DMS114 treated with DMSO at 0.1 percent for 48 hours (cell line): ENCODE measurements around the gene CORO6.

Experiments used
- DNase-seq: peaks from one replicate; lab custom pipeline; 2025; ENCODE audit not compliant: unreplicated experiment; lab: John Stamatoyannopoulos, UW

CORO6 gene

DNA sequence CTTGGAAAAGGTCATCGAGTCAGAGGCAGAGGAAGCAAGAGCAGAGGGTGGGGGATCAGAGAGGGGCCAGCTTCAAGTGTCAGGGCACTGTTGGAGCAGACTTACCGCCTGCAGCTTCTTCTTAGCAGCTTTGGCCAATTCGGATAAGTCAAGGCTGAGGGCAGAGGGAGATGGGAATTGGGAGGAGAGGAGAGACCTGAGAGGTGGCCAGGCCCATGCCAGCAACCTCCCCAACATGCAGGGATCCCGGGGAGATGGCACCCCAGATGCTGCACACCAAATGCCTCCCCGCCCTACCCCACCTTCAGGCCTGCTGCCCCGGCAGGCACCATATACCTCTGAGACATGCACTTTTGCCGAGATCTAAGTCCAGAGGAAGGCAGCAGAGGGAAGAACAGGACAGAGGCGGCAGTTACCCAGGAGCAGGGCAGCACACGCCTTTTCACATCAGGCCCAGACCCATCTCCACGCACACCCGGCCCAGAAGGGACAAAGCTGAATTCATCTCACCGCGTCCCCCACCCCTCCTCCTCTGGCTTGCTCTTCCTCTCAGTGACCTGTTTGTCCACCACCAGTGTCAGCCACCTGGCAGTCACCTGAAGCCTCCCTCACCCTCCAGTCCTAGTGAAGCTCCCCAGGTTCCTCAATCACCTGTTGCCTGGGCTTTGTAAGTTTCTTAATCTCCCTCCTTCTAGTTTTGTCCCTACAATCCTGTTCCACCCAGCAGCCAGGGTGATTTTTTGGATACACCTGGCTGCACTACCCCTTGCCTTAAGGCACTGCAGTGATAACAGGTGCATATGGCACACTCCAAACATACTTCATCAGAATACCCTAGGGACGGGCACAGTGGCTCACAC, 43.9 kb downstream of the CORO6 start:
- DNase-seq, result no peak

DNA sequence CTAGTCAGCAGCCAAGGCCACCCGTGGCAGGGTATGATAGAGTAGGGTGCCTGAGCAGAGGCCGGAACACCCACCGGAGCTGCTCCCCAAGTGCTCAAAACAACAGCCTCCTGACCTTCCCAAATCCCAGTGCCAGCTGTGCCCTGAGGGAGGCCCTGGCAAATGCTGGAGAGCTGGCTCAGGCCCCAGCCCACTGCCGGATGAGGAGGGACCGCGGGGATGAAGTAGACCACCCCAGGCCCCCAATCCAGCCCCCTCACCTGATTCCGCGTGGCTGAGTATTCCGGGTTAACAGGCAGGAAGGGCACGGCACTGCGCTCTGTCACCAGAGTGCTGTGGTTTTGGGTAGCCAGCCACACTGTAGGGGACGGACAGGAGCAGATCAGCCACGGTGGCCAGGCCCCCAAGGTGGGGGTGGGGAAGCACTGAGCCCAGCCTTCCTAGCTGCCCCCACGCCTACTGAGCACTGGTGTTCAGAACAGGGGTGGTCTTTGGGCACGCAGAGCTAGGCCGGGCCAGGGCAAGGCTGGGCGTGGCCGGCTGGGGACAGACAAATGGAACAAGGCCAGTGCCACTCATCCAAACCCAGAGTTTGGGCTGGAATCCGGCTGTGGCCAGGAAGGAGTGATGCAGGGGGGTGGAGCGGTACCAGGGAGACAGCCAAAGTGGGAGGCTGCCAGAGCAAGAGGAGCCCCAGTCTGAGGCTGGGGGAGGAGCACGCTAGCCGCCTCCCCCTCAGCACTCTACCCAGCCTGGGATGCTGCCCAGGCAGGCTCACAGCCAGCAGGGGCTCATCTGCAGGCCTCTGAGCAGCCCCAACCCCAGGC, 45.1 kb downstream of the CORO6 start:
- no peak for DNase-seq

GRCh38 chr17:29577001-29577370, 45.7 kb downstream of the CORO6 start:
- no peak for DNase-seq

- no peak for DNase-seq
Measured at GRCh38 chr17:29576214-29577000, 46.3 kb downstream of the CORO6 start.

- DNase-seq, result no peak
Measured at GRCh38 chr17:29575511-29576213, 47.0 kb downstream of the CORO6 start.

DNA sequence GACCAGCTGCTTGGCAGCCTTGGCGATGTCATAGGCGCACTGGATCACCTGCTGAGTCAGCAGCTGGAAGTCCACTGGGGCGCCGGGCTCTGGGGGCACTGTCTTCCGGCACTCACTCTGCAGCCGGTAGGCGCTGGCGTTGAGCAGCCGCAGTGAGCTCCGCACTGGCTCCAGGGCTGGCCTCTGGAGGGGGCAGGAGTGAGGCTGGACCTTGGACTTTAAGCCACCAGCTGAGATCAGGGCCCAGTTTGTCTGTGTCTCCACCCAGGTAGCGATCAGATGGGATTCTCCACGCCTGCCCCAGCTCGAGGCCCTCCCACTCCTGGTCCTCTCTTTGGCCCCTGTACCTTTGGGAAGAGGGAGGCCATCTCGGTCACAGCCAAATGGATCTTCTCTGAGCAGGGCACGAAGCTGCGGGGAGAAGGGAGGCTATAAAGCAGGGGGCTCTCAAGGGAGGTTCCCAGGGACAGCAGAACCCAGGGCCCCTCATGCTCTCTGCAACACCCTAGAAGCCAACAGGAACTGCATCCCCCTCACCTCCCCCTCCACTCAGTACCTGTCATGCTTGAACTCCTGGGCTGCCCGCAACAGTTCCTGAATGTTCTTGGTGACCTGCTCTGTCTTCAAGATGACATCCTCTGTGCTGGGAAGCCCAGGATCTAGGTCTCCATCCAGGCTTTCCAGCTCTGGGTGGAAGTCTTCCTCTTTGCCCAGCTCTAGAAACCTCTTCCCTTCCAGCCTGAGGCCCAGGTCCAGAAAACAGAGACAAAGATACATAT, 47.8 kb downstream of the CORO6 start:
- no peak for DNase-seq

- no peak for DNase-seq
Measured at GRCh38 chr17:29573871-29574731, 48.6 kb downstream of the CORO6 start.

- DNase-seq, result no peak
Measured at GRCh38 chr17:29573558-29573869, 49.2 kb downstream of the CORO6 start.

DNA sequence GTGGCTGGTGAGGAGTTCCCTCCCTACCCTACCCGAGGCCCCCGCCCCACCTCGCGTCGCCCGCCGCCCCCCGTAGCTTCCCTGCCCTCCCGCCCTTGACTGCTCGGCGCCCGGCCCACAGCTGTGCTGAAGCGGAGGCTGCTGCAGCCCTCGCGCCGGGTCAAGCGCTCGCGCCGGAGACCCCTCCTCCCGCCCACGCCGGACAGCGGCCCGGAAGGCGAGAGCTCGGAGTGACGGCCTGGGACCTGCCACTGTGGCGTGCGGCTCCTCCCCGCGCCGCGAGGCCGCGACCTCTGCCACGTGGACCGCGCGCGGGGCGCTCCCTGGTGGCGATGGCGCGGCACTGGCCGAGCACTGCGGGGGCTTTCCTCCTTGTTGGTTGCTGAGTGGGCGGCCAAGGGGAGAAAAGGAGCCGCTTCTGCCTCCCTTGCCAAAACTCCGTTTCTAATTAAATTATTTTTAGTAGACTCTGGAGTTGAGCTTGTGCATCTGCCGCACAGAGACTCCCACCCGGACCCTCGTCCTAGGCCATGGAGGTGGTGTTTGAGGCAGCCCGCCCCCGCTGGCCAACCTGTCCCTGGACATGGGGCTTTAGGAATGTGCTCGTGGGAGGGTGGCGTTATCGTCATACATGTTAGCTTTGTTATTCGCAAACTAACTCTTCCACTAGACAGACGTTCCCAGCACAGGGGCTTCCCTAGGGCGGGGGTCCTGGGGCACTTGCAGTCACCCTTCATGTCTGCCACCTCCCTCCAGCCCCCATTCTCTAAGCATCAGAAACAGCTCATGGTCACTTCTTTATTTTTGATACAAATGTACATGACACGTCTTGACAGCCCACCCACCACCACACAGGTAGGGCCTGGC, 49.8 kb downstream of the CORO6 start:
- DNase-seq, result no peak

DNA sequence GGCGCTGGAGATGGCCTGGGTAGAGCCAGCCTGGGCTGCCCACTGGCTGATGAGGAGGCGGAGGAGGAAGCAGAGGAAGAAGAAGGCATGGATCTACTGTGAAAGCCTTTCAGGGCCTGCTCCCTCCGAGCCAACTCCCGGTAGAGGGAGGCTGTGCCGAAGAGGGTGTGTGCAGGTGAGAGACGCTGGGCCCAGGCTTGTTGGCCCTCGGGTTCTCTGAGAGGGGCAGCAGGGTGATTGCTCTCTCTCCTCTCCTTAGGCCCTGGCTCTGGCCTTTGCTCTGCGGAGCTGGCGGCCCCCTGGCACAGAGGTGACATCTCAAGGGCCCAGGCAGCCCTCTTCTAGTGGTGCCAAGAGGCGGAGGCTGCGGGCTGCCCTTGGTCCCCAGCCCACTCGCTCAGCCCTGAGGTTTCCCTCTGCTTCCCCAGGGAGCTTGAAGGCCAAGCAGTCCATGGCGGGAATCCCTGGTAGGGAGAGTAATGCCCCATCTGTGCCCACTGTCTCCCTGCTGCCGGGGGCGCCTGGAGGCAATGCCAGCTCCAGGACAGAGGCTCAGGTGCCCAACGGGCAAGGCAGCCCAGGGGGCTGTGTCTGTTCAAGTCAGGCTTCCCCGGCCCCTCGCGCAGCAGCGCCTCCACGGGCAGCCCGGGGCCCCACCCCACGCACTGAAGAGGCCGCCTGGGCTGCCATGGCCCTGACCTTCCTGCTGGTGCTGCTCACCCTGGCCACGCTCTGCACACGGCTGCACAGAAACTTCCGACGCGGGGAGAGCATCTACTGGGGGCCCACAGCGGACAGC, 50.6 kb downstream of the CORO6 start:
- no peak for DNase-seq

DNA sequence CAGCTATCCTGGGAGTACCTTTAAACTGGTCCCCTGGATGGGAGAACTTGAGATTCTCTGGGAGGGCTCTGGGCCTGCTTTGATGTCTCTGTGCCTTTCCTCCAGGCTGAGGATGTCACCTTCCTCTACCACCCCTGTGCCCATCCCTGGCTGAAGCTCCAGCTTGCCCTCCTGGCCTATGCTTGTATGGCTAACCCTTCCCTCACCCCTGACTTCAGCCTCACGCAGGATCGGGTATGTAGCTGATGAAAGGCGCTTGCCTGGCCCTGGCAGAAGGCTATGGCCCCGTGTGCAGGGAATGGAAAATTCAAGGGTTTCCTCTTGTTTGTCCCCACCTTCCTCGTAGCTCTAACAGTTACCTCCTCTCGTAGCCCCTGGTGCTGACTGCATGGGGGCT, 51.2 kb downstream of the CORO6 start:
- no peak for DNase-seq

DNA sequence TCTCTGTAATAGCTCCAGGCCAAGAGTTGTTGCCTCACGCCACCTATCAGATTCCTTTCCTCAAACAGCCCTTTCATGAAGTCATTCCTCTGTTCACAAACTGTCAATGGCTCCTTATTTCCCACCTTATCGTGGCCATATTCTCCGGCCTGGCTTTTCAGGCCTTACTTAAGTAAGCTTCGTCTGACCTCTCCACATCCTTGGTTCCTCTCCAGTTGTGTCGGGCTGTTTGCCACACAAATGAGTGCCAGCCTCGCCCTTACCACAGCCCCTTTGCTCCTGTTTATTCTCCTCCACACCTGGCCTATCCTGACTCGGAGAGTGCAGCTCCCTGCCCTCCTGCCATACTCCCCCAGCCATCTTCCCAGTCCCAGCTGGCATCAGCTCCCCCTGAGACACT, 52.2 kb downstream of the CORO6 start:
- DNase-seq, result no peak

DNA sequence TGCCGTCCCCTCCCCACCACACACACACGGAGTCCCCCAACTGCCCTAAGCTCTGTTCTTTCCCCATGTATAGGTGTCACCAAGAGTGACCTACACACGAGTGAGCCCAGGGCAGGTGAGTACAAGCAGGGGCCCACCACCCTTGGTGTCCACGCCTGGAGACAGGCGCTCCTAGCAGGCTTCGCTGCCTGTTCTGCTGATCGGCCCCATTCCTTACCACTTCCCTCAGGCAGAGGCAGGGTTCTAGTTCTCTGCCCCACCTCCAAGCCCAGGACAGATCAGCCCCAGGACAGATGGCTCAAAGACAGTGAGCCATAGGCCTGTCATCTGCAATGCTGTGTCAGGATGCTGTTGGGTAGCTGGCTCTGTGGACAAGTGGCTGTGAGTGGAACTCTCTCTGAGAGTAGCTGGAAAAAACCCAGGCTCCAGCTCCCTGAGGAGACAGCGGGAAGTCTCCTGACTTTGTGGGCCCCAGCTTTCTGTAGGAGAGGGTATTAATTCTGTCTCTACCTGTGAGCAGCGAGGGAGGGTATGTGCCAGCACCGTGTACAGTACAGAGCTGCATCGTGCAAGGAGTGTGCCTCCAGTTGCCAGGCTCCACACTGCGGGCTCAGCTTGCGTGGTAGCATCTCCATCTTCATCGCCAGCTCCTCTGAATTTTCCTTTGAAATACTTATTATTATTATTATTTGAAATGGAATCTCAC, 53.3 kb downstream of the CORO6 start:
- DNase-seq, result no peak

GRCh38 chr17:29568331-29569244, 54.1 kb downstream of the CORO6 start, which contains the start of gene TP53I13:
TSS of gene TP53I13 (plus strand) at chr17:29568701. CDS start at chr17:29568759, 58 bp downstream.
- peak; percentile 61 for DNase-seq

DNA sequence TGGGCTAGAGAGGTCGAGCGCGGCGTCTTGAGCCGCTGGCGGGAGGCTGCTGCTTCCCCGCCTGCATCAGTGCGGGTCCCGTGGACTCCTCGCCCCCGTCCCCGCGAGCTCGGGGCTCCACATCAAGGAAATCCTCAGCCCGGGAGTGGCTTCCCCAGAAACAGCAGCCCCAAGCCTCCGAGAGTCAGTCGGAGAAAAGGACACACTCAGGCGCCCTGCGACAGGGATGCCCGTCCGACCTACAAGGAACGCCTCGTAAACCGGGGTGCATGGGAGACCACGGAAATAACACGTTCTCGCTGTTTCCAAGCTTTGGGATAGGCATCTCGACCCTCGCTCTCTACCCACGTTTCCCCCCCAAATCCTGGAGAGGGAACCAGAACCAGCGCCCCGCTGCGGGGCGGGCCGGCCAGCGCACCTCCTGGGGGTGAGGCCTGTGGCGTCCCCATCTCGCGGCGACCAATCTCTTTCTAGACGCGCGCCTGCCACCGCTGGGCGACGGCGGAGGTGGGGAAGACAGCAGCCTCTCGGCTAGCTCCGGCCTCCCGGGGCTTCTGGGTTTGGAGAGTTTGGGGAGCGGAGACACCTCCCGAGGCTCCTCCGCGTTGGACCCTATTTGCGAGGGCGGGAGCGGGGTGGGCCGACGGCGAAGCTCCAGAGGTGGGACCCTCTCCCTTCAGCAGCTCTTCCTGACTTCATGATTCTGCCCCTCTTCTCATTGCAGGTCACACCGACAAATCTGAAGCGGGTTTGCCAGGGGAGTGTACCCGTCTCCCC, 55.0 kb downstream of the CORO6 start:
- DNase-seq, result peak; percentile 49
